ENCODE results near the gene TMEM91. TPM values are rescaled to one million over a fixed set of nuclear protein-coding genes. Genes with fewer than 3 reads are reported as not detected.

TMEM91 gene
- total and polyA plus RNA-seq, 9 of the 15 experiments (the other 6 are each of a cell fraction or from before 2014, with no cell fraction given), result 1.2 to 5.2 (median 2.7) TPM

DNA sequence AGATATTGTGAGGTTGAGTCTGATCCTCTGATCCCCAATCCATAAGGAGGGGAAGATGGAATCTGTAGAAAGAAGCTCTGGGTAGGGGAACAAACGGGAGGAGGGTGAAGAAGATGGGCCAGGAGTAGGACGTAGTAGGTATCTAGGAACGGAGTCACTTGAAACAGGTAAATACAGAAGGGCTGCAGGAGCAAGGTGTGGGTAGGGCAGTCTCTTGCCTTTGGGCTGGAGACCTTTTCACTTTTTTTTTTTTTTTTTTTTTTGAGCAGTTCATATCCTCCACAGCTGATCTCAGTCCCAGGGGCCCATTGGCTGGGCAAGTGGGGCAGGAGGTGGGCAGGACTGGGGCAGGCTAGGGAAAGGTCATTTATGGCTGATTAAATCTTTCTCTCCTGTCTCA lies 22.8 kb downstream of the TMEM91 start:
- ATAC-seq, result no peak
- BruUV-seq (replicated peaks), result no TSS peak
- POLR2A ChIA-PET, result interaction anchor here (1.0 to 1.6 kb wide), 4 partner anchors 9 to 35 kb away, joined by 3 to 12 read pairs (median 5); partner anchors contain the start of gene B9D2
- WGBS (ENCODE audit: insufficient coverage, low coverage, missing lambda C conversion rate), result 44% methylated on average over 2 of the region's 3 CpGs
- Histone ChIP-seq H3K9me3 (replicated peaks; ENCODE audit: control insufficient read depth, insufficient read depth, low read depth, low read length) (no peaks in the 10 kb centered on the region), H3K4me3 (peak overlapping the region; percentile 73; the same call in 1 of the 2 replicates), H3K27me3 (ENCODE audit: control insufficient read depth in 2 of 2, insufficient read depth in 2 of 2, low read length in 2 of 2) (no peaks in the 10 kb centered on the region), H3K79me2 (ENCODE audit: control insufficient read depth, insufficient read depth, low read length) (peaks cover 45% of the 10 kb centered on the region), H3K9ac (ENCODE audit: insufficient read depth in 1 of 2, low read depth in 2 of 2, low read length in 2 of 2) (peak overlapping the region in 1 of 2 experiments; percentile 92; a peak in 2 of 4 replicates), H3K27ac (ENCODE audit: extremely low read depth, low read depth, low read length) (no peak overlapping the region), H3K4me1 (replicated peaks in 1 of 2; ENCODE audit: control insufficient read depth in 2 of 2, insufficient read depth in 2 of 2, low read length in 2 of 2) (peaks cover 15 to 18% of the 10 kb centered on the region in 2 experiments; a peak in 4 of 5 replicates), H4K20me1 (replicated peaks; ENCODE audit: control insufficient read depth, insufficient read depth, low read length) (no peaks in the 10 kb centered on the region), H3K9me1 (ENCODE audit: control insufficient read depth, insufficient read depth, low read length) (no peaks in the 10 kb centered on the region), H2AFZ (ENCODE audit: low read depth, low read length) (no peak overlapping the region), H3K36me3 (ENCODE audit: control insufficient read depth, insufficient read depth, low read length) (peaks cover 6% of the 10 kb centered on the region; the same call in 1 of the 3 replicates), H3K4me2 (ENCODE audit: insufficient read depth, low read length) (peak overlapping the region; percentile 90)
- intact Hi-C loops (cut with micrococcal nuclease) (loop anchor here (5.0 kb wide), 1 partner anchor 33 kb away; no protein-coding TSS in a partner anchor), in situ Hi-C loops (cut with MboI) (no loop called here)
- CTCF ChIA-PET (ENCODE audit: low intra/inter-chr PET ratio), result no interaction called here
- DNase-seq (ENCODE audit: extremely low read depth in 1 of 4, low spot score in 3 of 4), result no peak
- TF ChIP-seq MEF2A (IDR thresholded peaks at IDR 0.05; ENCODE audit: control insufficient read depth, low read depth, low read length) (no peak), ZNF444 (CRISPR knock-in tag; IDR thresholded peaks at IDR 0.05) (no peak), ELF2 (CRISPR knock-in tag; IDR thresholded peaks at IDR 0.05) (no peak), NCOA6 (IDR thresholded peaks at IDR 0.05) (no peak), ERF (CRISPR knock-in tag; IDR thresholded peaks at IDR 0.05) (no peak)
- TF ChIP-seq, protein P1, sequence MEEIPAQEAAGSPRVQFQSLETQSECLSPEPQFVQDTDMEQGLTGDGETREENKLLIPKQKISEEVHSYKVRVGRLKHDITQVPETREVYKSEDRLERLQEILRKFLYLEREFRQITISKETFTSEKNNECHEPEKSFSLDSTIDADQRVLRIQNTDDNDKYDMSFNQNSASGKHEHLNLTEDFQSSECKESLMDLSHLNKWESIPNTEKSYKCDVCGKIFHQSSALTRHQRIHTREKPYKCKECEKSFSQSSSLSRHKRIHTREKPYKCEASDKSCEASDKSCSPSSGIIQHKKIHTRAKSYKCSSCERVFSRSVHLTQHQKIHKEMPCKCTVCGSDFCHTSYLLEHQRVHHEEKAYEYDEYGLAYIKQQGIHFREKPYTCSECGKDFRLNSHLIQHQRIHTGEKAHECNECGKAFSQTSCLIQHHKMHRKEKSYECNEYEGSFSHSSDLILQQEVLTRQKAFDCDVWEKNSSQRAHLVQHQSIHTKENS (CRISPR knock-in tag; IDR thresholded peaks at IDR 0.05), result no peak
- no peak for FAIRE-seq

Measured in K562 (cell line).